ENCODE data around the gene FRRS1L.

DNA sequence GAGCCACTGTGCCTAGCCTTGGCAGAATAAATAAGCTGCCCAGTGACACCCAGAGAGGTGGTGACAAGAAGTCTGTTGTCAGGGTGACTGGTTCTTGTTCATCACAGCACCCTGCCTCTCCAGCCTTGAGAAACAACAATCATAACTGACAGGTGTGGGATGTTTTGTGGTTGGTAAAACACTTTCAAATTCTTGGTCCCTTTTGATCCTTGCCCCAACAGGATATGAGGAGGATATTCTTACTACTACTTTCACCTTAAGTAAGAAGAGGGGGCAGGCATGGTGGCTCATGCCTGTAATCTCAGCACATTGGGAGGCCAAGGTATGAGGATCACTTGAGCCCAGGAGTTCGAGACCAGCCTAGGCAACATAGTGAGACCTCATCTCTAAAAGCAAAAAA, 14.2 kb upstream of the FRRS1L start:
- no peak for TF ChIP-seq CTCF (IDR thresholded peaks at IDR 0.05)
- TF ChIP-seq POLR2A (IDR thresholded peaks at IDR 0.05): no peak
